ENCODE results near the gene SUMF1. TPM values are rescaled to one million over a fixed set of nuclear protein-coding genes. Genes with fewer than 3 reads are reported as not detected.
"Not testable (repeated sequence)": the region's sequence is repeated elsewhere in the genome, so short reads cannot be mapped to it uniquely, and the experiment has no call there.

The SUMF1 gene
- total RNA-seq, 5 donors from 2014 or later (not counting 1 experiment from before 2014, with no cell fraction given): 15.5 to 20.8 (median 17.2) TPM

DNA sequence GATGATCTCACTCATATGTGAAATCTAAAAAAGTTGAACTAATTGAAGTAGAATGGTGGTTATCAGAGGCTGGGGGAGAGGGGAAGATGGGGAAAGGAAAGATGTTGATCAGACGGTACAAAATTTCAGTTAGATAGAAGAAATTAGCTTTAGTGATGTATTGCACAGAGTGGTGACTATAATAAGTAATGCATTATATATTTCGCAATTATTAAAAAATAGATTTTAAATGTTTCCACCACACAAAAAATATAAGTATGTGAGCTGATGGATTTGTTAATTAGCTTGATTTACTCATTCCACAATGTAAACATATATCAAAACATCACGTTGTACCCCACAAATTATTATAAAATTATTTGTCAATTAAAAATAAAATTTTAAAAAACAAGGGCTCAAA is 8.1 kb downstream of the SUMF1 start:
- Mint-ChIP-seq H3K9me3 (no peaks in the 10 kb centered on the region), H3K4me1 (peaks cover 3 to 23% (median 8%) of the 10 kb centered on the region in 3 donors), H3K36me3 (no peaks in the 10 kb centered on the region), H3K27me3 (no peaks in the 10 kb centered on the region), H3K4me3 (no peak overlapping the region), H3K27ac (no peak overlapping the region)
- no peaks in the 10 kb centered on the region for H3K36me3 ChIP-seq (ENCODE audit: control insufficient read depth in 2 of 2, extremely low read depth in 1 of 2, insufficient read depth in 1 of 2, low read length in 1 of 2)
- ATAC-seq (replicated peaks in 1 of 4) (no peak), DNase-seq (no peak)
- ChIA-PET CTCF (no interaction called here), POLR2A (no interaction called here)
- H3K27ac ChIP-seq (ENCODE audit: low read length): no peak overlapping the region
- no peaks in the 10 kb centered on the region for H3K27me3 ChIP-seq (replicated peaks in 1 of 2; ENCODE audit: control insufficient read depth in 2 of 2, extremely low read depth in 1 of 2, insufficient read depth in 2 of 2, low read length in 1 of 2)
- H3K4me3 ChIP-seq (ENCODE audit: control insufficient read depth in 1 of 2, extremely low read depth in 1 of 2, low read length in 1 of 2): no peak overlapping the region
- no peaks in the 10 kb centered on the region for H3K9me3 ChIP-seq
- H3K4me1 ChIP-seq (ENCODE audit: control insufficient read depth in 1 of 2, extremely low read depth in 1 of 2, insufficient read depth in 2 of 2, low read length in 2 of 2): no peaks in the 10 kb centered on the region
- WGBS (ENCODE audit: insufficient coverage): no CpG with 5 or more reads among the region's 3 CpGs

DNA sequence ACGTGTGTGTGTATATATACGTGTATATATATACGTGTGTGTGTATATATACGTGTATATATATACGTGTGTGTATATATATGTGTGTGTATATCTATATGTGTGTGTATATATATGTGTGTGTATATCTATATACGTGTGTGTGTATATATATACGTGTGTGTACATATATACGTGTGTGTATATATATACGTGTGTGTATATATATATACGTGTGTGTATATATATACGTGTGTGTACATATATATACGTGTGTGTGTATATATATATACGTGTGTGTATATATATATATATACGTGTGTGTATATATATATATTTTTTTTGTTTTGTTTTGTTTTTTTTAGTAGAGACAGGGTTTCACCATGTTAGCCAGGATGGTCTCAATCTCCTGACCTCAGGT is 10.3 kb downstream of the SUMF1 start:
- H3K27me3 ChIP-seq (replicated peaks in 1 of 2; ENCODE audit: control insufficient read depth in 2 of 2, extremely low read depth in 1 of 2, insufficient read depth in 2 of 2, low read length in 1 of 2); H3K9me3 Mint-ChIP-seq; H3K4me3 Mint-ChIP-seq; ATAC-seq (replicated peaks in 1 of 4); CTCF ChIA-PET; H3K4me3 ChIP-seq (ENCODE audit: control insufficient read depth in 1 of 2, extremely low read depth in 1 of 2, low read length in 1 of 2); H3K27ac ChIP-seq (ENCODE audit: low read length); H3K27ac Mint-ChIP-seq; H3K36me3 Mint-ChIP-seq; DNase-seq; POLR2A ChIA-PET; H3K9me3 ChIP-seq; H3K27me3 Mint-ChIP-seq; H3K4me1 ChIP-seq (ENCODE audit: control insufficient read depth in 1 of 2, extremely low read depth in 1 of 2, insufficient read depth in 2 of 2, low read length in 2 of 2); H3K36me3 ChIP-seq (ENCODE audit: control insufficient read depth in 2 of 2, extremely low read depth in 1 of 2, insufficient read depth in 1 of 2, low read length in 1 of 2): not testable (repeated sequence)
- H3K4me1 Mint-ChIP-seq: peaks cover 3 to 18% (median 8%) of the 10 kb centered on the region in 3 donors
- 100% methylated on average over 3 of the region's 14 CpGs for WGBS (ENCODE audit: insufficient coverage)

DNA sequence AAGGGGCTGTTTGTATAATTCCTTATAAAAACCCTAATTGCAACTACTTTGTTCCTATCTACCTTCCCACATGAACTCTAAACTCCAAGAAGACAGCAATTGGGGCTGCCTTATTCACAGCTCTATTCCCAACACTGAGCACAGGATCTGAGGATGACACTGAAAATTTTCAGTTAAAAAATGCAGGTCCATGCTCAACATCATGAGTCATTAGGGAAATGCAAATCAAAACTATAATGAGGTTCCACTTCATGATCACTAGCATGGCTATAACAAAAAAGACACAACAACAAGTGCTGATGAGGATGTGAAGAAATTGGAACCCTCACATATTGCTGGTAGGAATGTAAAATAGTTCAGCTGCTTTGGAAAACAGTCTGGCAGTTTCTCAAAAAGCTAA is 12.9 kb downstream of the SUMF1 start:
- Histone ChIP-seq H3K9me3 (no peaks in the 10 kb centered on the region), H3K27me3 (replicated peaks in 1 of 2; ENCODE audit: control insufficient read depth in 2 of 2, extremely low read depth in 1 of 2, insufficient read depth in 2 of 2, low read length in 1 of 2) (no peaks in the 10 kb centered on the region), H3K27ac (ENCODE audit: low read length) (no peak overlapping the region), H3K36me3 (ENCODE audit: control insufficient read depth in 2 of 2, extremely low read depth in 1 of 2, insufficient read depth in 1 of 2, low read length in 1 of 2) (peaks cover 0 to 15% of the 10 kb centered on the region in 2 donors), H3K4me1 (ENCODE audit: control insufficient read depth in 1 of 2, extremely low read depth in 1 of 2, insufficient read depth in 2 of 2, low read length in 2 of 2) (no peaks in the 10 kb centered on the region), H3K4me3 (ENCODE audit: control insufficient read depth in 1 of 2, extremely low read depth in 1 of 2, low read length in 1 of 2) (no peak overlapping the region)
- Mint-ChIP-seq H3K27me3 (no peaks in the 10 kb centered on the region), H3K4me3 (no peak overlapping the region), H3K9me3 (no peaks in the 10 kb centered on the region), H3K4me1 (peaks cover 2 to 12% (median 3%) of the 10 kb centered on the region in 3 donors), H3K27ac (no peak overlapping the region), H3K36me3 (peaks cover 19% of the 10 kb centered on the region)
- no peak for ATAC-seq (replicated peaks in 1 of 4)
- ChIA-PET CTCF (no interaction called here), POLR2A (interaction anchor here in 1 of 2 donors (0.6 kb wide), 1 partner anchor 227 kb away, joined by 3 read pairs; no protein-coding TSS in a partner anchor)
- DNase-seq: no peak

DNA sequence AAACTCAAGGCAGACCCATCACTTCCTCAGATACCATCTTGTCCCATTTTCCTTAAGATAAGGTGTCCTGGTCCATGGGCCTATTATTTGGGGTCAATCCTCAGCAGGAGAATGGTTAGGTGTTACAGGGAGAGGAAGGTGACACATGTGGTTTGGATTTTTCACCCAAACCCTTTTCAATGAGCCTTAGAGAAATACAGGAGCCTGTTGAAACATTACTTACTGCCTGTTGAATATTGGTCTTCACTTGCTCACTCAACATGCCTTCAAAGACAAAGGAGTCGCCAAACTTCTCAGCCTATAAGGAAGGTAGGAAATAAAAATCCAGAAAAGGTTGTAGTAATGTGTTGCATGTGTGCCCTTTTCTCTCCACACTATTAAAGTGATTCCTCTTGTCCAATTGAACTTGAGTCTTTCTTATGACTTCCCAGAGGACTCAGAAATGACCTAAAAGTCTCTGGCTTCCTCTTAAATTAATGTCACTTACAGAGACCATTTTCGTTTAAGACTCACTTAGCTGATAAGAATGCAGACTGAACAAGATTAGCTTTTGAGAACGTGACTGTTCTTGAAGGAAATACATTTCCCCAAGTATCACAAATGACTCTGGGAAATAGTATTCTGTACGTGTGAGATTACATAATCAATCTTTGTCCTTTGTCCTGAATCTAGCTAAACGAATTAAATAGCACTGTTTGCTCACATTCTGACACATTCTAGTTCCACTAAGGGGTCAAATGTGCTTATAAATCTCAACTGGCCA is 17.8 kb downstream of the SUMF1 start:
- CTCF ChIA-PET: no interaction called here
- POLR2A ChIA-PET: interaction anchor here in 1 of 2 donors (0.6 kb wide), 1 partner anchor 10 kb away, joined by 4 read pairs; no protein-coding TSS in a partner anchor

DNA sequence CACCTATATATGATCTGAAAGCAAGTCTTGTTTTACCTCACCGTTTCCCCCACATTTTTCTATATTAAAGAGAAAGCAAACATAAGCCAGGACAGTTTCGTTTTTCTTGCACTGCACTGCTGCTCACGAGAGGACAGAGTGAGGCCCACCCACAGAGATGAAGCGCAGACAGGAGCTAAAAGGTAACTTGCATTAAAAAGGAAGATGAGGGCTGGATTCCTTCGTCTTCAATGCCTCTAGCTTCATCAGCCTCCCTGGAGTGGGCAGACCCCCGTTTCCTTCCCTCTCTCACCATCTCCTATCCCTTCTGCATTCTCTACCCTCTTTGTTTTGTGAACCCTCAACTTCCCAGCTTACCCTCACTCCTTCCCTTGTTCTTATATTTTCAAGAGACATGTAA is 18.9 kb downstream of the SUMF1 start:
- H3K27me3 ChIP-seq (replicated peaks in 1 of 2; ENCODE audit: control insufficient read depth in 2 of 2, extremely low read depth in 1 of 2, insufficient read depth in 2 of 2, low read length in 1 of 2): no peaks in the 10 kb centered on the region
- no peak overlapping the region for H3K27ac Mint-ChIP-seq

More for the DNA sequence above, 17.8 kb downstream of the SUMF1 start:
- Histone ChIP-seq H3K9me3 (no peaks in the 10 kb centered on the region), H3K27ac (ENCODE audit: low read length) (no peak overlapping the region), H3K27me3 (replicated peaks in 1 of 2; ENCODE audit: control insufficient read depth in 2 of 2, extremely low read depth in 1 of 2, insufficient read depth in 2 of 2, low read length in 1 of 2) (no peaks in the 10 kb centered on the region), H3K4me3 (ENCODE audit: control insufficient read depth in 1 of 2, extremely low read depth in 1 of 2, low read length in 1 of 2) (no peak overlapping the region), H3K4me1 (ENCODE audit: control insufficient read depth in 1 of 2, extremely low read depth in 1 of 2, insufficient read depth in 2 of 2, low read length in 2 of 2) (no peaks in the 10 kb centered on the region), H3K36me3 (ENCODE audit: control insufficient read depth in 2 of 2, extremely low read depth in 1 of 2, insufficient read depth in 1 of 2, low read length in 1 of 2) (peaks cover 0 to 41% of the 10 kb centered on the region in 2 donors)
- Mint-ChIP-seq H3K36me3 (peaks cover 55% of the 10 kb centered on the region), H3K9me3 (no peaks in the 10 kb centered on the region), H3K27me3 (no peaks in the 10 kb centered on the region), H3K4me1 (peaks cover 0 to 2% (median 0%) of the 10 kb centered on the region in 3 donors), H3K4me3 (no peak overlapping the region), H3K27ac (no peak overlapping the region)
- ATAC-seq (replicated peaks in 1 of 4) (no peak), DNase-seq (no peak)
- WGBS (ENCODE audit: insufficient coverage): no CpG with 5 or more reads among the region's 5 CpGs

DNA sequence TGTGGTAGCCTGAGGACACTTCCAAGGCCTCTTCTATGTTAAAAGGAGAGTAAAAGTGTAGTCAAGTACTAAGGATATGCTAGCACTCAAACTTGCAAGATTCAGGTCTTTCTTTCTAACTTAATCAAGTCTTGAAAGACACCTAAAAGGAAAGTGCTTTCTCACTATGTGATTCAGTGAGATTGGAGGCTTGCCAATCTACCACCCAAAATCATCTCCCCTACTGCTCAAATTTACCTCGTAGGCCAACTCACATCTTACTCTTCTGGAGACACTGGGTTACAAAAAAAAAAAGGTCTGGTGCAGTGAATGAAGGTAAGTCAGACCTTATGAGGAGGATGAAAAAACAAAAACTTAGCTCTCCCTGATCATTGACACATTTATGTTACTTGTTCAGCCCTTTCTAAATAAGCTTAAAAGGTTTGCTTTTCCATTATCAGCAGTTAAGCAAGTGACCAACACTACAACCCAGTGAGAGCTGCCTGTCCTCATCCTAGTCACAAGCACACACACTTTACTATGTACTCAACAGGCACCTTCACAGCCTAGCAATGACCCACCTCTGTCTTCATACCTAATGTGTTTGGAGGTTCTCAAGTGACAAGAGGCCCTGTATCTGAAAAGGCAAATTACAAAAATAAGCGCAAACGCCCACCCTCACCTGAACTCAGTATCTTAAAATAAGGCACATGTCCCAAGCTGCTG is 19.6 kb downstream of the SUMF1 start:
- Mint-ChIP-seq H3K4me1 (no peaks in the 10 kb centered on the region), H3K27ac (no peak overlapping the region), H3K4me3 (no peak overlapping the region), H3K36me3 (peaks cover 66% of the 10 kb centered on the region), H3K27me3 (no peaks in the 10 kb centered on the region), H3K9me3 (no peaks in the 10 kb centered on the region)
- ATAC-seq (replicated peaks in 1 of 4): no peak
- Histone ChIP-seq H3K9me3 (no peaks in the 10 kb centered on the region), H3K27ac (ENCODE audit: low read length) (no peak overlapping the region), H3K27me3 (replicated peaks in 1 of 2; ENCODE audit: control insufficient read depth in 2 of 2, extremely low read depth in 1 of 2, insufficient read depth in 2 of 2, low read length in 1 of 2) (no peaks in the 10 kb centered on the region), H3K4me1 (ENCODE audit: control insufficient read depth in 1 of 2, extremely low read depth in 1 of 2, insufficient read depth in 2 of 2, low read length in 2 of 2) (no peaks in the 10 kb centered on the region), H3K36me3 (ENCODE audit: control insufficient read depth in 2 of 2, extremely low read depth in 1 of 2, insufficient read depth in 1 of 2, low read length in 1 of 2) (peaks cover 0 to 40% of the 10 kb centered on the region in 2 donors), H3K4me3 (ENCODE audit: control insufficient read depth in 1 of 2, extremely low read depth in 1 of 2, low read length in 1 of 2) (no peak overlapping the region)
- ChIA-PET CTCF (no interaction called here), POLR2A (interaction anchor here (0.5 to 1.0 kb wide), 3 partner anchors 21 to 1285 kb away, joined by 3 to 4 read pairs (median 3); no protein-coding TSS in a partner anchor)
- WGBS (ENCODE audit: insufficient coverage): 100% methylated on average over 2 of the region's 3 CpGs
- no peak for DNase-seq

More for the DNA sequence above, 18.9 kb downstream of the SUMF1 start:
- no peaks in the 10 kb centered on the region for H3K9me3 Mint-ChIP-seq
- no peak overlapping the region for H3K4me3 ChIP-seq (ENCODE audit: control insufficient read depth in 1 of 2, extremely low read depth in 1 of 2, low read length in 1 of 2)
- H3K36me3 Mint-ChIP-seq: peaks cover 63% of the 10 kb centered on the region
- WGBS (ENCODE audit: insufficient coverage): 94% methylated on average over 6 of the region's 6 CpGs
- POLR2A ChIA-PET: interaction anchor here in 1 of 2 donors (1.0 kb wide), 1 partner anchor 20 kb away, joined by 3 read pairs; no protein-coding TSS in a partner anchor
- H3K36me3 ChIP-seq (ENCODE audit: control insufficient read depth in 2 of 2, extremely low read depth in 1 of 2, insufficient read depth in 1 of 2, low read length in 1 of 2): peaks cover 0 to 44% of the 10 kb centered on the region in 2 donors
- CTCF ChIA-PET: interaction anchor here in 1 of 2 donors (0.6 kb wide), 1 partner anchor 136 kb away, joined by 3 read pairs; no protein-coding TSS in a partner anchor
- ATAC-seq (replicated peaks in 1 of 4) (no peak), DNase-seq (no peak)
- no peaks in the 10 kb centered on the region for H3K27me3 Mint-ChIP-seq
- H3K4me3 Mint-ChIP-seq: no peak overlapping the region
- no peak overlapping the region for H3K27ac ChIP-seq (ENCODE audit: low read length)
- no peaks in the 10 kb centered on the region for H3K9me3 ChIP-seq
- H3K4me1 Mint-ChIP-seq: no peaks in the 10 kb centered on the region
- H3K4me1 ChIP-seq (ENCODE audit: control insufficient read depth in 1 of 2, extremely low read depth in 1 of 2, insufficient read depth in 2 of 2, low read length in 2 of 2): no peaks in the 10 kb centered on the region

Measured in T-cell (primary cell).